SU-DHL-6 (cell line): ENCODE measurements around the gene PLD5.
"Not testable (repeated sequence)": the region's sequence is repeated elsewhere in the genome, so short reads cannot be mapped to it uniquely, and the experiment has no call there.

ENCODE experiments used
- H2AFZ ChIP-seq: fragments of 200-600 bp; sonication (generic); 2 replicates; pipeline ENCODE4 v1.6.1; 2014; ENCODE audit warnings: low read depth, mild to moderate bottlenecking, moderate library complexity, mixed read lengths, antibody characterized with exemption, low read length; ENCODE audit not compliant: severe bottlenecking
- H3F3A ChIP-seq: fragments of 200-600 bp; shearing (Covaris generic); 2 replicates; pipeline ENCODE4 v1.6.0; 2016; ENCODE audit warnings: antibody characterized with exemption, mild to moderate bottlenecking; ENCODE audit not compliant: insufficient read depth
- H3K27ac ChIP-seq: fragments of 200-600 bp; sonication (generic); 2 replicates; pipeline ENCODE4 v1.5.1; 2016; ENCODE audit warnings: low read depth, mild to moderate bottlenecking, low read length, moderate library complexity, mixed read lengths
- H3K27me3 ChIP-seq: fragments of 200-600 bp; sonication (generic), shearing (Covaris generic); 2 replicates; pipeline ENCODE4 v1.6.0; 2014; ENCODE audit warnings: mild to moderate bottlenecking, low read length
- H3K36me3 ChIP-seq: fragments of 200-600 bp; sonication (generic); 2 replicates; pipeline ENCODE4 v1.6.1; 2014; ENCODE audit warnings: mild to moderate bottlenecking, low read length, mixed read lengths
- H3K4me2 ChIP-seq: fragments of 300-600, 200-600 bp; shearing (Covaris generic), sonication (generic); 2 replicates; pipeline ENCODE4 v1.6.0; 2014; ENCODE audit warnings: low read length, low read depth, mild to moderate bottlenecking; ENCODE audit not compliant: poor library complexity, severe bottlenecking
- H3K4me3 ChIP-seq: fragments of 200-600 bp; sonication (generic); 2 replicates; pipeline ENCODE4 v1.5.1; 2014; ENCODE audit warnings: antibody characterized with exemption, low read length, mild to moderate bottlenecking, mixed read lengths; ENCODE audit not compliant: insufficient read depth, poor library complexity, severe bottlenecking
- H3K79me2 ChIP-seq: fragments of 200-600 bp; sonication (generic); 2 replicates; pipeline ENCODE4 v1.6.1; 2014; ENCODE audit warnings: mild to moderate bottlenecking, low read length, moderate library complexity; ENCODE audit not compliant: insufficient read depth
- H3K9ac ChIP-seq: fragments of 200-600 bp; sonication (generic); 2 replicates; pipeline ENCODE4 v1.7.0; 2014; ENCODE audit warnings: mild to moderate bottlenecking, low read length
- H3K9me2 ChIP-seq: fragments of 200-600 bp; sonication (generic); replicated peaks from 2 replicates; pipeline ENCODE4 v1.6.1; 2014; ENCODE audit warnings: low read length; ENCODE audit not compliant: insufficient read depth
- H3K9me3 ChIP-seq: fragments of 200-600 bp; sonication (generic); 2 replicates; pipeline ENCODE4 v1.6.1; 2014; ENCODE audit warnings: low read length, mixed read lengths; ENCODE audit not compliant: insufficient read depth
- H4K20me1 ChIP-seq: fragments of 200-600 bp; sonication (generic); 2 replicates; pipeline ENCODE4 v1.6.1; 2014; ENCODE audit warnings: low read depth, mild to moderate bottlenecking, antibody characterized with exemption, low read length, moderate library complexity, mixed read lengths
- CTCF ChIP-seq: fragments of 200-600 bp; sonication (generic); IDR thresholded peaks from one replicate; pipeline ENCODE4 v1.5.1; 2017; ENCODE audit warnings: antibody characterized with exemption, mild to moderate bottlenecking, low read length, moderate library complexity; ENCODE audit not compliant: insufficient read depth, poor library complexity, severe bottlenecking
- EZH2phosphoT487 ChIP-seq: fragments of 200-600 bp; sonication (generic), shearing (Covaris generic); conservative IDR thresholded peaks from 2 replicates; pipeline ENCODE4 v1.6.1; 2018; ENCODE audit warnings: mild to moderate bottlenecking, antibody characterized with exemption, low read length, moderate library complexity, mixed read lengths

The PLD5 gene

GRCh38 chr1:242349636-242350035 lies 174.9 kb downstream of the PLD5 start:
- no peaks in the 10 kb centered on the region for H3K36me3 ChIP-seq

GRCh38 chr1:242330865-242331264 lies 193.6 kb downstream of the PLD5 start:
- H3K9me3 ChIP-seq, H3K27me3 ChIP-seq, H3K9me2 ChIP-seq, H3K79me2 ChIP-seq, H3K9ac ChIP-seq, H3F3A ChIP-seq, H3K4me3 ChIP-seq, H3K36me3 ChIP-seq, H2AFZ ChIP-seq, H3K27ac ChIP-seq, H4K20me1 ChIP-seq, H3K4me2 ChIP-seq: not testable (repeated sequence)

More at GRCh38 chr1:242349636-242350035, 174.9 kb downstream of the PLD5 start:
- Histone ChIP-seq H4K20me1 (no peaks in the 10 kb centered on the region), H3K27ac (no peak overlapping the region), H3K79me2 (no peaks in the 10 kb centered on the region), H3K9ac (no peak overlapping the region), H3K27me3 (no peaks in the 10 kb centered on the region), H2AFZ (no peak overlapping the region), H3K4me3 (no peak overlapping the region), H3K9me2 (no peaks in the 10 kb centered on the region), H3K4me2 (no peak overlapping the region), H3K9me3 (no peaks in the 10 kb centered on the region), H3F3A (no peaks in the 10 kb centered on the region)
- TF ChIP-seq EZH2phosphoT487 = no peak
- no peak for TF ChIP-seq CTCF

- H3F3A ChIP-seq, H3K27ac ChIP-seq, H3K36me3 ChIP-seq, H3K9ac ChIP-seq, H2AFZ ChIP-seq, H3K4me2 ChIP-seq, H3K4me3 ChIP-seq, H3K9me3 ChIP-seq, H3K9me2 ChIP-seq, H3K27me3 ChIP-seq, H3K79me2 ChIP-seq, H4K20me1 ChIP-seq: not testable (repeated sequence)
Observed at GRCh38 chr1:242327381-242327780, 197.1 kb downstream of the PLD5 start.

- not testable (repeated sequence) for H3K27me3 ChIP-seq, H4K20me1 ChIP-seq, H2AFZ ChIP-seq, H3K27ac ChIP-seq, H3K79me2 ChIP-seq, H3K36me3 ChIP-seq, H3K9me2 ChIP-seq, H3F3A ChIP-seq, H3K9ac ChIP-seq, H3K4me3 ChIP-seq, H3K9me3 ChIP-seq, H3K4me2 ChIP-seq
Observed at GRCh38 chr1:242321981-242322380, 202.5 kb downstream of the PLD5 start.

GRCh38 chr1:242318140-242318539 lies 206.4 kb downstream of the PLD5 start:
- TF ChIP-seq CTCF = no peak
- no peak for TF ChIP-seq EZH2phosphoT487
- H3F3A ChIP-seq = no peaks in the 10 kb centered on the region
- no peaks in the 10 kb centered on the region for H3K79me2 ChIP-seq

GRCh38 chr1:242314865-242315264 lies 209.6 kb downstream of the PLD5 start:
- not testable (repeated sequence) for H3K79me2 ChIP-seq, H3K4me2 ChIP-seq

More at GRCh38 chr1:242318140-242318539, 206.4 kb downstream of the PLD5 start:
- no peaks in the 10 kb centered on the region for H4K20me1 ChIP-seq
- H3K27me3 ChIP-seq = no peaks in the 10 kb centered on the region
- H3K4me3 ChIP-seq = no peak overlapping the region
- H2AFZ ChIP-seq = no peak overlapping the region
- no peak overlapping the region for H3K27ac ChIP-seq
- no peak overlapping the region for H3K9ac ChIP-seq
- H3K9me3 ChIP-seq = no peaks in the 10 kb centered on the region
- no peaks in the 10 kb centered on the region for H3K36me3 ChIP-seq
- H3K4me2 ChIP-seq = no peak overlapping the region
- H3K9me2 ChIP-seq = no peaks in the 10 kb centered on the region

GRCh38 chr1:242314085-242314649 lies 210.3 kb downstream of the PLD5 start:
- not testable (repeated sequence) for H3F3A ChIP-seq, H3K9me2 ChIP-seq, H3K4me2 ChIP-seq, H3K27me3 ChIP-seq, H2AFZ ChIP-seq, H4K20me1 ChIP-seq, H3K9ac ChIP-seq, H3K9me3 ChIP-seq, H3K27ac ChIP-seq, H3K4me3 ChIP-seq, H3K79me2 ChIP-seq, H3K36me3 ChIP-seq

More at GRCh38 chr1:242314865-242315264, 209.6 kb downstream of the PLD5 start:
- H3K4me3 ChIP-seq, H3K9me2 ChIP-seq, H3K27me3 ChIP-seq, H4K20me1 ChIP-seq, H3K9ac ChIP-seq, H3K9me3 ChIP-seq, H2AFZ ChIP-seq, H3F3A ChIP-seq, H3K27ac ChIP-seq, H3K36me3 ChIP-seq: not testable (repeated sequence)
